IPS-11a (cell line): Measurements from ENCODE around the gene C19orf44.

Source experiments
- H3K4me3 ChIP-seq: one replicate; pipeline ENCODE4 v1.5.1; 2013; ENCODE audit warnings: low read depth, low read length, control low read depth

Gene C19orf44

GRCh38 chr19:16516381-16516780 lies 20.2 kb downstream of the C19orf44 start:
- no peak overlapping the region for H3K4me3 ChIP-seq

- H3K4me3 ChIP-seq = no peak overlapping the region
Measured at GRCh38 chr19:16516923-16517610, 20.9 kb downstream of the C19orf44 start.

- H3K4me3 ChIP-seq = no peak overlapping the region
Measured at GRCh38 chr19:16518061-16518460, 21.9 kb downstream of the C19orf44 start.

- H3K4me3 ChIP-seq = no peak overlapping the region
Measured at GRCh38 chr19:16518483-16519229, 22.5 kb downstream of the C19orf44 start.

- H3K4me3 ChIP-seq = no peak overlapping the region
Measured at GRCh38 chr19:16519230-16519687, 23.1 kb downstream of the C19orf44 start.

- H3K4me3 ChIP-seq = no peak overlapping the region
Measured at GRCh38 chr19:16520074-16520973, 24.1 kb downstream of the C19orf44 start.

- no peak overlapping the region for H3K4me3 ChIP-seq
Measured at GRCh38 chr19:16520986-16521624, 24.9 kb downstream of the C19orf44 start.

GRCh38 chr19:16521715-16522289 lies 25.6 kb downstream of the C19orf44 start:
- H3K4me3 ChIP-seq = no peak overlapping the region

GRCh38 chr19:16522559-16523377 lies 26.6 kb downstream of the C19orf44 start:
- no peak overlapping the region for H3K4me3 ChIP-seq

- H3K4me3 ChIP-seq = no peak overlapping the region
Measured at GRCh38 chr19:16524991-16525734, 29.0 kb downstream of the C19orf44 start.

- no peak overlapping the region for H3K4me3 ChIP-seq
Measured at GRCh38 chr19:16525751-16526481, 29.7 kb downstream of the C19orf44 start.

- no peak overlapping the region for H3K4me3 ChIP-seq
Measured at GRCh38 chr19:16527334-16527935, 31.2 kb downstream of the C19orf44 start.

- no peak overlapping the region for H3K4me3 ChIP-seq
Measured at GRCh38 chr19:16527971-16528521, 31.9 kb downstream of the C19orf44 start.

GRCh38 chr19:16529466-16530144 lies 33.4 kb downstream of the C19orf44 start:
- no peak overlapping the region for H3K4me3 ChIP-seq

GRCh38 chr19:16530540-16531379 lies 34.6 kb downstream of the C19orf44 start:
- H3K4me3 ChIP-seq = no peak overlapping the region

- H3K4me3 ChIP-seq = no peak overlapping the region
Measured at GRCh38 chr19:16531380-16531669, 35.1 kb downstream of the C19orf44 start.
